H1 (cell line): ENCODE measurements around the gene RRAS2. TPM values are rescaled to one million over a fixed set of nuclear protein-coding genes. Genes with fewer than 3 reads are reported as not detected.
A peak's percentile ranks its signal among the peaks of the same experiment; 100 is the strongest.

ENCODE experiments used
- BRCA1 ChIP-seq: IDR thresholded peaks from 2 replicates; pipeline ENCODE4 v1.6.1; 2012; ENCODE audit warnings: low read depth, low read length, improper control_type of control experiment
- MAFK ChIP-seq: IDR thresholded peaks from 2 replicates; pipeline ENCODE4 v1.6.1; 2012; ENCODE audit warnings: low read depth, mild to moderate bottlenecking, improper control_type of control experiment, low read length
- RFX5 ChIP-seq: IDR thresholded peaks from 2 replicates; pipeline ENCODE4 v1.6.1; 2011; ENCODE audit warnings: low read depth, low read length, improper control_type of control experiment, borderline replicate concordance
- SP4 ChIP-seq: IDR thresholded peaks from 2 replicates; pipeline ENCODE4 v1.6.1; 2012; ENCODE audit warnings: low read length, inconsistent platforms
- polyA plus RNA-seq, 7 experiments: library from polyadenylated mRNA; depleted of rRNA in 3 of 7; stranded (reverse) in 5 of 7; unstranded in 2 of 7; fragments of >200 nt in 5 of 7; fragments of 200-250 nt in 2 of 7; gene quantifications; 1 replicate in 5 of 7; 2 replicates in 1 of 7; 4 replicates in 1 of 7; pipeline versions ENCODE4 v1.2.1 to v1.2.3, GENCODE V29; 2011 to 2013; ENCODE audit warnings: missing spikeins in 2 of 7, mixed read lengths in 2 of 7
- total RNA-seq: library from RNA; stranded (reverse); fragmentation: NEBNext Ultra II Directional; extraction: Animal tissue kit (Norgen Biotek cat#: 25700); gene quantifications from 2 replicates; pipeline ENCODE4 v1.2.1, GENCODE V29; 2021

Gene RRAS2
- total and polyA plus RNA-seq, 2 of the 8 experiments (the other 6 are each of a cell fraction or from before 2014, with no cell fraction given) = 72.3 to 234 TPM

DNA sequence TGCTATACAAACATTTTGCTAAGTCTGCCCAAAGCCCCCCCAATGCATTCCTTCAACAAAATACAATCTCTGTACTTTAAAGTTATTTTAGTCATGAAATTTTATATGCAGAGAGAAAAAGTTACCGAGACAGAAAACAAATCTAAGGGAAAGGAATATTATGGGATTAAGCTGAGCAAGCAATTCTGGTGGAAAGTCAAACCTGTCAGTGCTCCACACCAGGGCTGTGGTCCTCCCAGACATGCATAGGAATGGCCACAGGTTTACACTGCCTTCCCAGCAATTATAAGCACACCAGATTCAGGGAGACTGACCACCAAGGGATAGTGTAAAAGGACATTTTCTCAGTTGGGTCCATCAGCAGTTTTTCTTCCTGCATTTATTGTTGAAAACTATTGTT is 92.4 kb downstream of the RRAS2 start (continued):
- TF ChIP-seq BRCA1 (no peak), SP4 (no peak), MAFK (peak; percentile 55; the same call in 1 of the 2 replicates), RFX5 (no peak)
